TTC549 (cell line): ENCODE measurements around the gene NEDD8.

Source experiments
- FAIRE-seq: peaks from 2 replicates; lab custom pipeline; 2012; peaks lifted over from hg19 to GRCh38; lab: Jason Lieb, UNC

NEDD8 gene

GRCh38 chr14:24232121-24232644 lies at the start of gene NEDD8:
NEDD8 (minus strand) TSS chr14:24232367; CDS start chr14:24232267, 100 bp downstream.
- no peak for FAIRE-seq

- no peak for FAIRE-seq
Measured at GRCh38 chr14:24281636-24282035, 49.5 kb upstream of the NEDD8 start.

GRCh38 chr14:24280797-24281460 lies 48.8 kb upstream of the NEDD8 start:
- no peak for FAIRE-seq

GRCh38 chr14:24279301-24280186 lies 47.4 kb upstream of the NEDD8 start:
- FAIRE-seq = no peak

GRCh38 chr14:24278424-24278823 lies 46.3 kb upstream of the NEDD8 start:
- no peak for FAIRE-seq

GRCh38 chr14:24277606-24278321 lies 45.6 kb upstream of the NEDD8 start:
- no peak for FAIRE-seq

DNA sequence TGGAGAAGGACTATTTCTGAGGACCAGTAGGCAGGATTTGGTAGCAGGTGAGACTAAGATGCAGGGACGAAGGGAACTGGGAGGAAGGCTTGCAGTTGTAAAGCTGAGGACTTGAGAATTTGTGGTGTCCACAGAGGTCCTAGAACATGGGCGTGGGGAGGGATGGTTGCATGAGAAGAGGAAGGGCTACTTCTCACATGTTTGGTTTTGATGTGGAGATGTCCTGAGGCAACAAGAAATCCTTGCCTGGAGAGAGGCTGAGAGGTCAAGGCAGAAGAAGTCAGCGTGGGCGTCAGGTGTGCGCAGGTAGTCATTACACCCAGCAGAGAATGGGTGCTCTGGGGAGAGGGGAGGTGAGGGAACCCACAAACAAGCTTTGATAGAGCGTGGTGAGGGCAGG lies 44.9 kb upstream of the NEDD8 start:
- no peak for FAIRE-seq

DNA sequence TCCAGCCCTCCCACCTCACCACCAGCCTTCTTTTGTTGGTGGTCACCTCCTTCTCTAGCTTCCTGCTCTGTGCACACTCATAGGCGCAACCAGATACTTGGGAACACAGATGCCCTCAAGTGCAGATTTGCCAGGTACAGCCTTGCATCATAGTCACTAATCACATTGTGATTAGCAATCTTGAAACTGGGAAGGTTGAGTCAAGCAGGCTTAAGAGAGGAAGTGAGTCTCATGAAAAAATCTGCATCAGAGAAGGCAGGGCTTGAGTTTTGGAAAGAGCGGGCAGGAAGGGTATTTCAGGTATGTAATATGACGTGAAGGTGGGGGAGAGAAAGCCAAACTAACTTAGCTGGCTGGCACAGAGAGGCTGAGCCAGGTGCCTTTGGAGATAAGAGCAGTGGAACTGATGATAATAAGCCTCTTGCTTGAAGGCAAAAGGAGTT lies 42.0 kb upstream of the NEDD8 start:
- FAIRE-seq = no peak

- no peak for FAIRE-seq
Measured at GRCh38 chr14:24273422-24273998, 41.3 kb upstream of the NEDD8 start.

DNA sequence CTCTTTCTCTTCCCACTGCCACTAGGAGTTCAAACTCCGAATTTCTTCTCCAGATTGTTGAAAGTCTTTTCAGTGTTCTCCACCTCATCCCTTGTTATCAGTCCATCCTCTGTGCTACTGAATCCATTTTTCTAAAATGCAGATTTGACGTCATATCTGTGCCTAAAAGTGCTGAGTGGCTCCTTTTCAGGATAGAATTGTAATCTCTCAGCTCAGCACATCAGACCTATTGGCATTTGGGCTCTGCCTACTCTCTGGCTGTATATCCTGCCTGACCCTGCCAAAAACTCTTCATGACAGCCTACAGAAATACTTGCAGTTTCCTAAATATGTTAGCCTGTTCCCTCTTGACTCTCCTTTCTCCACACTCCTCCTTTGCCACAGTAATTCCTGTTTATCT lies 40.3 kb upstream of the NEDD8 start:
- FAIRE-seq = no peak

DNA sequence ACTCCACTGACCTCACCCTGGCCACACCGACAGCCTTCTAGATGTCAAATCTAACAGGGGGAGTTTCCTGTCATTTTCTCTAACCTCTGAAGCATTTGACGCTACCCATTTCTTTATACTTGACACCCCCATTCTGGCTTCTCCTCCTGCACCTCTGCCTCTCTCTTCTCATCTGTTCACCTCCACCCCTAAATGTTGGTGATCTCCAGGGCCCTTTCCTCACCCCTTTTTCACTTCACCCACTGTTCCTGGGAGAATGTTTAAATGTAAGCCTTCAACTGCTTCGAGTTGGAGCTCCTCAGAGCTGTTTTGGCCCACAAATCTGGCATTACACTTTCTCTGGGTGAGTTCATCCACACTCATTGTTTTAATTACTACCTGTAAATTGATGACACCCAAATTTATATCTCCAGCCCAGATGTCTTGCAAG lies 39.7 kb upstream of the NEDD8 start:
- no peak for FAIRE-seq

- no peak for FAIRE-seq
Measured at GRCh38 chr14:24271134-24271833, 39.1 kb upstream of the NEDD8 start, which contains the start of gene RABGGTA. RABGGTA (minus strand) TSS chr14:24271597; CDS start chr14:24271115, 482 bp downstream.

DNA sequence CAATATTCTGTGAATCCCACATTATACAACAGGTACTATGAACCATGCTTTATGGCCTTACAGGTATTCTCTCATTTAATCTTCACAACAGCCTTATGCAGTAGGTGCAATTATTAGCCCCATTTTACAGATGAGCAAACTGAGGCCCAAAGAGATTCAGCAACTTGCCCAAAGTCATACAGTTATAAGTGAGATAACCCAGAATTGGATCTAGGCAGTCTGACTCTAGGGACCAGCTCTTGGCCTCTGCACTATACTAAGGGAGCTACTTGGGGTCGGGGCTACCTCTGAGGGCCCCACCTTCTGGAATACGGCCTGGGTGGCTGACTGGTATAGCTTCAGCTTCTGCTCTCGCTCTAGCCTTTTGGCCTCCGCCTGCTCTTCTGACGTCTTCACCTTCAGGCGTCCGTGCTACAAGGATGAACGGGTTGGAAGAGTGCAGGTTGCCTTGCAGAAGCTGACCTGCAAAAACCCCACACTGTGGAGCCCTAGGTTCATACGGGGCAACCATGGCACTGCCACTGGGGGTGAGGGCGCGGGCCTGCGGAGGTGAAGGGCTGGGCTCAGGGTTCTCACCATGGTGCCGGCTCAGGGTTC lies 38.5 kb upstream of the NEDD8 start:
- FAIRE-seq = no peak

DNA sequence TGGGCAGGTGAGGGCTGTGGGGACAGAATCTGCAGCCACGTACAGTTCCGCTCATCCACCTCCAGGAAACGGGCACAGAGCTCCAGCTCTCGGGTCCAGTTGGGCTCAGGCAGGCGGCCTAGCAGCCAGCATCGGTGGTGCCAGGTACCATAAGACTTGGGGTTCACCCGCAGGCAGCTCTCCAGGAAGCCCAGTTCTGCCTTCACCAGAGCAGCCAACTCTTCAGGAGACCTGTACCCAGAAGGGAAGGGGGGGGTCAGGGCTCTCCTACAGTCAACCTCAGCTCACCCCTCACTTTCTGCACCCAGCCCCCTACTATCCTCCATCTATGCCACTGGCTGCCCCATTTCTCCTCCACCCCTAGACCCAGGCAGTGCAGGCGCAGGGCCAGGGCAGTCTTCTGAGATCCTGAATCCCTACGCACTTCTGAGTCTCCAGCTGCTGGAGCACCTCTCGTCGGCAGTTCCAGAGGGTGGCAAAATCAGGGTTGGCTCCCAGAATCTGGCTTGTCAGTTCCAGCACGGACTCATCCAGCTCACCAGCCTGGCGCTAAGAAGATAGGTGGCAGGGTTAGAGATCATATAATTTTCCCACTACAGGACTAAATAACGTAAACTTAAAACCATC lies 37.9 kb upstream of the NEDD8 start:
- no peak for FAIRE-seq

GRCh38 chr14:24269368-24269767 lies 37.2 kb upstream of the NEDD8 start:
- no peak for FAIRE-seq

- FAIRE-seq = no peak
Measured at GRCh38 chr14:24268225-24268624, 36.1 kb upstream of the NEDD8 start.

- no peak for FAIRE-seq
Measured at GRCh38 chr14:24267516-24267915, 35.3 kb upstream of the NEDD8 start.

GRCh38 chr14:24266344-24267244 lies 34.4 kb upstream of the NEDD8 start:
- no peak for FAIRE-seq

DNA sequence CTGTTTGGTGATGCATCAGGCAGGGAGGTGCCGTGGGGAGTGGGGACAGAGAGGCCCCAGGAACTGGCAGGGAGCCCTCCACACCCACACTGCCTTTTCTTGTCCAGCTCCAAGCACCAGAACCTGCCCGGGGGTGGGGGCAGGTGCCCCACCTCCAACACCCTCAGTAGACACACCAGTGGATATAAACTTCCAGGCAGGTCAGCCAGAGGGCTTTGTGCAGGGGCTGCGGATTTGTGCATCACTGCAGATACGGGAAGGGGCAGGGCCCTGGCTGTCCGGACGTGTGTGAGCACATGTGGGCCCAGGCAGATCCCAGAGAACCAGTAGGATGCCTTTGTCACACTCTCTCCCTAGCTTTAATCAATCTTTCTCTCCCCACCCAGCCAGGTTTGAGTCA lies 32.1 kb upstream of the NEDD8 start:
- FAIRE-seq = no peak

DNA sequence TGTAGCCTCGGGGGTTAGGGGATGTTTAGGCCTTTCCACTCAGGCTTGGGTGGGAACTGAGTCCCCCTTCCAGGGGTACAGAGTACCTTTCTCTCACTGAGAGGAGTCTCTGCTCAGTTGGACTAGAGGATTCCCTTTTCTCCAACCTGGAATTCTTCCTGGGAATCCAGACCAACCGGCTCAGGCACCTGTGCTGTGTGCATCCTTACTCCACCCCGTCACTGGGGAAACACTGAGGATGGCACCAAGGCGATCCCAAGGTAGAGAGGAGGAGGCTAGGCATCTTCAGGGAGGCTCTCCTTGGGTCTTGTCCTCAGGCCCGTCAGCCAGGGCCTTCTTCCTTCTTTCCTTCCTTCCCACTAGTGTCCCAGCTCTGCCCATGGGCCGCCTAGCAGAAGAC lies 31.7 kb upstream of the NEDD8 start:
- no peak for FAIRE-seq
